ENCODE measurements around the gene PIK3R6.

GRCh38 chr17:8893621-8894201 lies 26.2 kb upstream of the PIK3R6 start:
- no peak for TF ChIP-seq POLR2AphosphoS5 (IDR thresholded peaks at IDR 0.05; ENCODE audit: borderline replicate concordance, low read depth, low read length)
- TF ChIP-seq EZH2 (IDR thresholded peaks at IDR 0.05) = no peak
- TF ChIP-seq FOXP2 (optimal IDR thresholded peaks at IDR 0.05; ENCODE audit: control extremely low read depth, extremely low read length, insufficient read depth) = no peak
